ENCODE data around the gene RIN3. TPM values are rescaled to one million over a fixed set of nuclear protein-coding genes. Genes with fewer than 3 reads are reported as not detected.

Gene RIN3
- total and polyA plus RNA-seq, 10 donors: 17.2 to 117 (median 75.7) TPM

- Histone ChIP-seq H3K27ac (peak overlapping the region; percentile 66 to 96 (median 90)), H3K27me3 (replicated peaks in 1 of 7) (no peaks in the 10 kb centered on the region), H3K36me3 (peaks cover 0 to 61% (median 0%) of the 10 kb centered on the region in 6 donors), H3K4me1 (peaks cover 31 to 100% (median 82%) of the 10 kb centered on the region in 6 donors), H3K9me3 (no peaks in the 10 kb centered on the region), H3K4me3 (peak overlapping the region in 7 of 8 donors; percentile 31 to 81 (median 48))
- intact Hi-C loops (cut with DNase I; ENCODE audit: low total_unique reads): no loop called here
- TF ChIP-seq CTCF (IDR thresholded peaks at IDR 0.05 in 8 of 11, conservative IDR thresholded peaks at IDR 0.05 in 3 of 11): no peak
- TF ChIP-seq POLR2A (IDR thresholded peaks at IDR 0.05): no peak
- TF ChIP-seq POLR2AphosphoS5 (IDR thresholded peaks at IDR 0.05): peak; percentile 48 to 77 (median 59)
- WGBS, 5 donors: 13 to 41% (median 27%) methylated on average over 8 to 17 of the region's 17 CpGs
- peak; percentile 93 for DNase-seq
Observed at GRCh38 chr14:92651106-92651757, 137.7 kb downstream of the RIN3 start.

- peak; percentile 95 for DNase-seq
- 6 to 49% (median 27%) methylated on average over 16 to 27 of the region's 27 CpGs for WGBS, 5 donors
- TF ChIP-seq POLR2A (IDR thresholded peaks at IDR 0.05): no peak
- TF ChIP-seq POLR2AphosphoS5 (IDR thresholded peaks at IDR 0.05): peak; percentile 60 to 82 (median 72)
- Histone ChIP-seq H3K9me3 (no peaks in the 10 kb centered on the region), H3K27ac (peak overlapping the region; percentile 49 to 96 (median 90)), H3K4me1 (peaks cover 37 to 100% (median 82%) of the 10 kb centered on the region in 6 donors), H3K27me3 (replicated peaks in 1 of 7) (no peaks in the 10 kb centered on the region), H3K36me3 (peaks cover 0 to 68% (median 0%) of the 10 kb centered on the region in 6 donors), H3K4me3 (peak overlapping the region in 7 of 8 donors; percentile 31 to 81 (median 48))
- intact Hi-C loops (cut with DNase I; ENCODE audit: low total_unique reads): no loop called here
Observed at GRCh38 chr14:92651758-92652406, 138.3 kb downstream of the RIN3 start.

GRCh38 chr14:92652413-92653151 lies 139.0 kb downstream of the RIN3 start:
- peak overlapping the region; percentile 49 to 96 (median 90) for H3K27ac ChIP-seq
- H3K36me3 ChIP-seq: peaks cover 0 to 71% (median 0%) of the 10 kb centered on the region in 6 donors
- peak overlapping the region; percentile 27 to 81 (median 46) for H3K4me3 ChIP-seq
- no peaks in the 10 kb centered on the region for H3K9me3 ChIP-seq
- 36 to 40% (median 38%) methylated on average over 15 to 26 of the region's 26 CpGs for WGBS, 5 donors
- TF ChIP-seq CTCF (IDR thresholded peaks at IDR 0.05 in 8 of 11, conservative IDR thresholded peaks at IDR 0.05 in 3 of 11): no peak
- TF ChIP-seq POLR2A (IDR thresholded peaks at IDR 0.05): no peak
- peak in 2 of 3 donors; percentile 38 to 67 for TF ChIP-seq POLR2AphosphoS5 (IDR thresholded peaks at IDR 0.05)
- no peaks in the 10 kb centered on the region for H3K27me3 ChIP-seq (replicated peaks in 1 of 7)
- DNase-seq: no peak
- H3K4me1 ChIP-seq: peaks cover 37 to 100% (median 82%) of the 10 kb centered on the region in 6 donors
- intact Hi-C loops (cut with DNase I; ENCODE audit: low total_unique reads): no loop called here

GRCh38 chr14:92653162-92653651 lies 139.6 kb downstream of the RIN3 start:
- intact Hi-C loops (cut with DNase I; ENCODE audit: low total_unique reads): no loop called here
- H3K4me1 ChIP-seq: peaks cover 34 to 100% (median 82%) of the 10 kb centered on the region in 6 donors
- no peaks in the 10 kb centered on the region for H3K27me3 ChIP-seq (replicated peaks in 1 of 7)
- no peaks in the 10 kb centered on the region for H3K9me3 ChIP-seq
- peak overlapping the region; percentile 49 to 96 (median 90) for H3K27ac ChIP-seq
- H3K4me3 ChIP-seq: peak overlapping the region; percentile 27 to 81 (median 46)
- H3K36me3 ChIP-seq: peaks cover 0 to 77% (median 1%) of the 10 kb centered on the region in 6 donors
- WGBS, 5 donors: 32 to 54% (median 43%) methylated on average over 11 of the region's 11 CpGs
- no peak for DNase-seq
- peak in 1 of 3 donors; percentile 53 for TF ChIP-seq POLR2AphosphoS5 (IDR thresholded peaks at IDR 0.05)
- TF ChIP-seq POLR2A (IDR thresholded peaks at IDR 0.05): no peak

Data from spleen (tissue), 11 donors.